Nephron progenitor cell (in vitro differentiated cells): ENCODE results near the gene CYSRT1.
A peak's percentile ranks its signal among the peaks of the same experiment; 100 is the strongest.

Experiments
- DNase-seq: peaks from one replicate; pipeline ENCODE4 v3.0.0; 2021
- H3K27ac Mint-ChIP-seq: 2 replicates; pipeline ENCODE4 v1.8.0; 2021; ENCODE audit warnings: mild to moderate bottlenecking, moderate library complexity, mixed read lengths
- H3K27me3 Mint-ChIP-seq: 2 replicates; pipeline ENCODE4 v1.8.0; 2021; ENCODE audit warnings: mild to moderate bottlenecking, low read depth, mixed read lengths; ENCODE audit not compliant: poor library complexity
- H3K36me3 Mint-ChIP-seq: 2 replicates; pipeline ENCODE4 v1.8.0; 2021; ENCODE audit warnings: low read depth, mixed read lengths
- H3K4me1 Mint-ChIP-seq: 2 replicates; pipeline ENCODE4 v1.8.0; 2021; ENCODE audit warnings: mixed read lengths
- H3K4me3 Mint-ChIP-seq: 2 replicates; pipeline ENCODE4 v1.8.0; 2021; ENCODE audit warnings: mild to moderate bottlenecking, moderate library complexity, mixed read lengths
- H3K9me3 Mint-ChIP-seq: 2 replicates; pipeline ENCODE4 v1.8.0; 2021; ENCODE audit warnings: mild to moderate bottlenecking, moderate library complexity, mixed read lengths
- TF ChIP-seq, protein P1 (sequence below): fragments of 200-600 bp; sonication (generic); IDR thresholded peaks from 2 replicates; pipeline ENCODE4 v1.5.0; 2021; ENCODE audit warnings: antibody characterized with exemption

Gene CYSRT1

DNA sequence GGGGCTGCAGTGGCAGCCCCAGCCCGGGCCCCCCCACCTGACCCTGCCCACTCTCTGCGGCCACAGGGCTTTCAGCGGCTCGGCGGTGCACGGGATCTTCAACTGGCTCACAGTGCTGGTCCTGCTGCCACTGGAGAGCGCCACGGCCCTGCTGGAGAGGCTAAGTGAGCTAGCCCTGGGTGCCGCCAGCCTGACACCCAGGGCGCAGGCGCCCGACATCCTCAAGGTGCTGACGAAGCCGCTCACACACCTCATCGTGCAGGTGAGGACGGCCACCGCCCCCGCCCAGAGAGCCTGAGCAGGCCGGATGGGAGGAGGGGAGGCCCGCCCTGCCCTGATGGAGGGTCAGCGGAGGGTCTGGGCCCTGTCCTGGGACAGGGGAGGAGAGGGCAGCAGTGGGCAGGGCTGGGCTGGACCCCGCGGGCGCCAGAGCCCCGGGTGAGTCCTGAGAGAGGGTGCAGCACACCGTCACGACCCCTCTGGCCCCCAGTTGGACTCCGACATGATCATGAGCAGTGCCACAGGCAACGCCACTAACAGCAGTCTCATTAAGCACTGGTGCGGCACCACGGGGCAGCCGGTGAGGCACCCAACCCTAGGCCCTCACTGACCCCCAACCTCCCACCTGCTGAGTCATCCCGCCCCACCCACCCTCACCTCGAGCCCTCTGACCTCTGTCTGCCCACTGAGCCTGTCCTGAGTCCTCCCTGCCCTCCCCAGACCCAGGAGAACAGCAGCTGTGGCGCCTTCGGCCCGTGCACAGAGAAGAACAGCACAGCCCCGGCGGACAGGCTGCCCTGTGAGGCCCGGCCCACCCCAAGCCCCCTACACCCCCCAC lies 8.4 kb downstream of the CYSRT1 start:
- TF ChIP-seq, protein P1, sequence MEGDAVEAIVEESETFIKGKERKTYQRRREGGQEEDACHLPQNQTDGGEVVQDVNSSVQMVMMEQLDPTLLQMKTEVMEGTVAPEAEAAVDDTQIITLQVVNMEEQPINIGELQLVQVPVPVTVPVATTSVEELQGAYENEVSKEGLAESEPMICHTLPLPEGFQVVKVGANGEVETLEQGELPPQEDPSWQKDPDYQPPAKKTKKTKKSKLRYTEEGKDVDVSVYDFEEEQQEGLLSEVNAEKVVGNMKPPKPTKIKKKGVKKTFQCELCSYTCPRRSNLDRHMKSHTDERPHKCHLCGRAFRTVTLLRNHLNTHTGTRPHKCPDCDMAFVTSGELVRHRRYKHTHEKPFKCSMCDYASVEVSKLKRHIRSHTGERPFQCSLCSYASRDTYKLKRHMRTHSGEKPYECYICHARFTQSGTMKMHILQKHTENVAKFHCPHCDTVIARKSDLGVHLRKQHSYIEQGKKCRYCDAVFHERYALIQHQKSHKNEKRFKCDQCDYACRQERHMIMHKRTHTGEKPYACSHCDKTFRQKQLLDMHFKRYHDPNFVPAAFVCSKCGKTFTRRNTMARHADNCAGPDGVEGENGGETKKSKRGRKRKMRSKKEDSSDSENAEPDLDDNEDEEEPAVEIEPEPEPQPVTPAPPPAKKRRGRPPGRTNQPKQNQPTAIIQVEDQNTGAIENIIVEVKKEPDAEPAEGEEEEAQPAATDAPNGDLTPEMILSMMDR, result no peak
- Mint-ChIP-seq H3K27ac (no peak overlapping the region), H3K36me3 (no peaks in the 10 kb centered on the region), H3K4me3 (no peak overlapping the region), H3K27me3 (no peaks in the 10 kb centered on the region), H3K9me3 (no peaks in the 10 kb centered on the region), H3K4me1 (peaks cover 29% of the 10 kb centered on the region)
- no peak for DNase-seq

GRCh38 chr9:137234055-137234697 lies 9.2 kb downstream of the CYSRT1 start:
- no peaks in the 10 kb centered on the region for H3K27me3 Mint-ChIP-seq
- no peaks in the 10 kb centered on the region for H3K36me3 Mint-ChIP-seq
- no peak for DNase-seq
- no peak overlapping the region for H3K27ac Mint-ChIP-seq
- H3K4me1 Mint-ChIP-seq, result peaks cover 35% of the 10 kb centered on the region
- TF ChIP-seq, protein P1, result no peak
- H3K9me3 Mint-ChIP-seq, result no peaks in the 10 kb centered on the region
- H3K4me3 Mint-ChIP-seq, result no peak overlapping the region

- Mint-ChIP-seq H3K27me3 (no peaks in the 10 kb centered on the region), H3K9me3 (no peaks in the 10 kb centered on the region), H3K36me3 (no peaks in the 10 kb centered on the region), H3K27ac (no peak overlapping the region), H3K4me3 (no peak overlapping the region), H3K4me1 (peaks cover 33% of the 10 kb centered on the region)
- no peak for DNase-seq
- TF ChIP-seq, protein P1, result no peak
Observed at GRCh38 chr9:137234758-137235423, 9.9 kb downstream of the CYSRT1 start.

DNA sequence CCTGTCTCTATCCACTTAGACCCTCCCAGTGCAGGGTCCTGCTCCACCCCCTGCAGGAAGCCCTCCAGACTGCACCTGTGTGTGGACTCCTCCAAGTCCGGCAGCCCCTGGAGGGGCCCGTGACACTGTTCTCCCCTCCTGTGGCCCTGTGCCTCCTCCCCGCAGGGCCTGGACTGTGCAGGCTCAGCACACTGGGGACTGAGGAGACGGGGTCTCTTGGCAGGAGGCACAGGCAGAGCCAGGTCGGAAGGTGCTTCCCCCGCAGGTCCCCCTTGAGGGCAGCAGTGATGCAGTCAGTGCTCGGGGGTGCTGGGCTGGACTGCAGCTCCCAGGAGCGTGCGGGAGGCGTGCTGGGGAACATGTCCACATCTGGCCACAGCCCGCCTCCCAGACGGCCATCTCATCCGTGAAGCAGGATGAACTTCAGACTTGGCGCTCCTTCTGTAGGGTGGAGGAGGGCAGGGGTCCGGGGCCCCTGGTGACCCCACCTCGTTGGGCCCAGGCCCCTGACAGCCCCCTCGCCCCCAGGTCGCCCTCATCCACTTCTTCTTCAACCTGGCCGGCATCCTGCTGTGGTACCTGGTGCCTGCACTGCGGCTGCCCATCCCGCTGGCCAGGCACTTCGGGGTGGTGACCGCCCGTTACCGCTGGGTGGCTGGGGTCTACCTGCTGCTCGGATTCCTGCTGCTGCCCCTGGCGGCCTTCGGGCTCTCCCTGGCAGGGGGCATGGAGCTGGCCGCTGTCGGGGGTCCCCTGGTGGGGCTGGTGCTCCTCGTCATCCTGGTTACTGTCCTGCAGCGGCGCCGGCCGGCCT lies 10.7 kb downstream of the CYSRT1 start:
- TF ChIP-seq, protein P1, result no peak
- Mint-ChIP-seq H3K4me3 (no peak overlapping the region), H3K9me3 (no peaks in the 10 kb centered on the region), H3K4me1 (peaks cover 33% of the 10 kb centered on the region), H3K27me3 (no peaks in the 10 kb centered on the region), H3K27ac (no peak overlapping the region), H3K36me3 (no peaks in the 10 kb centered on the region)
- no peak for DNase-seq

- Mint-ChIP-seq H3K36me3 (no peaks in the 10 kb centered on the region), H3K27me3 (no peaks in the 10 kb centered on the region), H3K9me3 (no peaks in the 10 kb centered on the region), H3K27ac (no peak overlapping the region), H3K4me3 (no peak overlapping the region), H3K4me1 (peaks cover 33% of the 10 kb centered on the region)
- TF ChIP-seq, protein P1, result peak; percentile 99
- peak; percentile 96 for DNase-seq
Observed at GRCh38 chr9:137236238-137236935, 11.4 kb downstream of the CYSRT1 start.
